Measurements from ENCODE around the gene NCAM1.

The NCAM1 gene

GRCh38 chr11:112968941-112969713 lies 7.9 kb downstream of the NCAM1 start:
- no peak for DNase-seq

DNA sequence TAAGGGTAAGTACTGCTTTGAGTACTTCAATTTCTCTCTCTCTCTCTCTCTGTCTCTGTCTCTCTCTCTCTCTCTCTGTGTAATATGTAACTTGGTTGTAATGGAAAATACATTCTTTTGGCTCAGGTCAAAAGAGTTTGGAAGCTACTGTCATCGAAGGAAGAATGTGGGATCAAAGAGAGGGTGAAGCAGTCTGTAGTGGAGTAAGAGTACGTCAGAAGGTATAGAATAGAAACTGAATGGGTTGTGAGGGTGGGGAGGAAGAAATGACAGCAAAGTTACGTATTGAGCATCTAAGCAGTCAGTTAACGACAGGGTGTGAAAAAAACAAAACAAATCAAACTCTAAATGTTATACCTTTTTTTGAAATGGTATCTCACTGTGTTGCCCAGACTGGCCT lies 10.0 kb downstream of the NCAM1 start:
- no peak for DNase-seq

GRCh38 chr11:112971827-112972226 lies 10.6 kb downstream of the NCAM1 start:
- no peak for DNase-seq

GRCh38 chr11:112972399-112973145 lies 11.4 kb downstream of the NCAM1 start:
- no peak for DNase-seq

DNA sequence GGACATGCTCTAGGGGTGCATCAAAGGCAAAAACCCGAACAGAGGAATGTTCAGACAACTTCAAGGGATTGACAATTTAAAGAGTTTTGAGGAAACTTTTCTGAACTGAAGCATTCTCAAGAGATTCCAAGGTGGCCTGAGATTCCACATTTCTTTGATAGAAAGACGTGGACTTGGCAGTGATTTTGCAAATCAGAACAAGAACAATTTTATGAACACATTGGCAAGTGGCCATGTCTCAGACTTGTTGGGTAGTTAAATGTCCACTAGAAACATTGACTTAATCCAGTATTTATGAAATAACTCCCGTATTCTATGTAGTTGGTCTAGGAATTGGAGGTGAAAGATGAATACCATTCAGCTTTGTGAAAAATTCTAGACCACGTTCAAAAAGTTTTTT lies 13.8 kb downstream of the NCAM1 start:
- DNase-seq = no peak

- no peak for DNase-seq
These were observed 14.3 kb downstream of the NCAM1 start for GRCh38 chr11:112975493-112975892.

DNA sequence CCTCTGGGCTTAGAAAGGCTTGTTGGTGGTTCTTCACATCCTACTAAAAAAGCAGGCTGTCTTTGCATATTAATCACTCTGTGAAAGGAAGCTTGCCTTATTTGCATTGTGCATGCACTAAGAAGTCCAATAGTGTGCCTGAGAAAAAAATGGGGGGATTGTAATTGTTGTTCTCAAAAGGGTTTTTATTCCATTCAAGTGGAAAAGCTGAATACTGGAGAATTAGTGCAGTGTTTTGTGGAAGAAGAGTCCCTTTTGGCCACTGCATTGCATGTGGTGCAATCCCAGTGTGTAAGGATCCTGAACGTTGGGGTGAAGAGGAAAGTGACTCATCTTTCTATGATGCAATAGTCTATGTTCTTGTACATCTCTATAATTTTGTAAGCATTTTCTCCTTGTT lies 16.5 kb downstream of the NCAM1 start:
- DNase-seq = no peak

- no peak for DNase-seq
These were observed 22.7 kb downstream of the NCAM1 start for GRCh38 chr11:112983887-112984286.

- no peak for DNase-seq
These were observed 28.0 kb downstream of the NCAM1 start for GRCh38 chr11:112989198-112989597.

DNA sequence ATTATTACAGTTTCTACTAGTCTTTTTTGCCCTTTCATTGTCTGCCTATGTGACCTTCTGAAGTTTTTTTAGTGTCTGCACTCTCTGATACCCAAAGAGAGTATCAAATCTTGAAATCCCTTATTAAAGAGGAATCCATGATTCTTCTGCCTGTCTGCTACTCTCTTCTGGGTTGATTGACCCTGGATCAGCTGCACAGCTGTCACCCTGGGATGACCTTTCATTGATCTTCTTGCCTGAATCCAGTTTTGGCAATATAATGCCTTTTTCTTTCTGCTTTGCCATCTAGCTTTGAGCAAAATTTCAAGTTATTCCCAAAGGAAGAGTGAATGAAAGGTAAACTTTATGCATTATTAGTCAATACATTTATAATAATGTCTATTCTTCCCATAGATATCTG lies 32.6 kb downstream of the NCAM1 start:
- DNase-seq = no peak

DNA sequence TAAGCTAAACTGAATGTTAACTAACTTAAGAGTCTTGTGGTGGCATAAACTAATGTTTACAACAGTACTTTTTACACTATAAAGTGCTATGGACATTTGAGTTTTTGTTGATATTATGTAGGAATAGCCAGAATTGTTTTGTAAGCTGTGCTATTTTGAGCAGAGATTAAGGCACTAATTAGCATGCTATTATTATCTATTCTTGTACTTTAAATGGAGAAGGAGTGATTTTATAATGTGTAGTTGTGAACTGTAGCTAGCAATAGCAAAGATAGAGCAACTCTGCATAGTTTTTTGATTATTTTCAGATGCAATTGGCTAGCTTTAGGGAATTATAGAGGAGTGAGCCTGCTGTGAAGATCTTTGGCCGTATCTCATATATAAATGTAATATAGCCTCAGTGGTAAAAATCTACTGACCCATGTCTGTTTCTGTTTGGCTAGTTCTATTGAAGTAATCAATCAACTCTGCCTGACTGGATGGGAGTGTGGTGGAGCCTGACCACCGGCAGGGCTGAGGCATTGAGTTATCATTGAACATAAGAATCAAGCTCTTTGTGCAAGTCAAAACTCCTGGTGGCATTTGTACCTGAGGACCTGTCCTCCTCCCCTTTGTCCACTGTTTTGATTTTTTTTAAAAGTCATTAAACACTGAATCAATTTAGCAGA lies 34.3 kb downstream of the NCAM1 start:
- no peak for DNase-seq

DNA sequence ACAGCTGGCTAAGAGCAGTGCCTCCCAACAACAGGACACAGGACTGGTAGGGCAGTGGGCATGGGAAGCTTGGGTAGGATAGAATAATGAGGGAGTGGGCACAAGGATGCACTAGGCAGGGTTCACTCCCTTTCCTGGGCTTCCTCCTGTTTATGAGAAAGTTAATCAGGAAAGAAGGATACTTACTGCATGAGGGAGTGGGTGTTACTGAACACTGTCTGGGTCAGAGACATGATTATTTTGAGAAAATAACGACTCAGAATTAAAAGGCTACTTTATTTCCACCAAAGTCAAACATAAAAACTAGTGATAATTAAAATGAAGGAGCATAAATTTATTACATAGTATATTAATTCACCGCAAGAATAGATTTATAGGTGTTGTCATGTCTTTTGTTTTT lies 35.8 kb downstream of the NCAM1 start:
- no peak for DNase-seq

DNA sequence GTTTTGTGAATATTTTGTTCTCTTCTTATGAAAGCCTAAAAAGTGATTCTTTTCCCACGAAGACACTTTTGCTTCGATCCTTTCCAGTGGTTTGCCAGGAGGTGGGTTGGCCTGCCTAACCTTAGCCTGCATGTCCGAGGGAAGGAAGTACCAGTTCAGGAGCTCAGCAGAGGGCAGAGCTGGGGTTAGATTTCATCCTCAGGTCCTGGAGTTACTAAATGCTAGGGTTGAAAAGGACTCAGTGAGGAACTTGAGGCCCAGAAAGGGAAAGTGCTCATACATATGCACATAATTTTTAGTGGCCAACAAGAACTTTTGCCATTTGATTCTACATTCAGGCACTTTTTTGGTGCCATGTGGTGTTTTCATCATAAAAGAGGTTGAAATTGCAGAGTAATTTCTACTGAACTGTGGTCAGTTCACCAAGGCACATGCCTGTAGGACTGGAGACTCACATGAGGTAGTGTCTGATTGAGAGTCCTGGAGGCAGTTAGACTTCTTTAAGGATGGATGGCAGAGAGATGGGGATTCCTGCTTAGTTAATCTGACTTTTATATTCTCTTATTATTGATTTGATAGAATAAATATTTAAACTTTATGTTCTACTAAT lies 36.7 kb downstream of the NCAM1 start:
- DNase-seq = no peak

- DNase-seq = no peak
These were observed 38.3 kb downstream of the NCAM1 start for GRCh38 chr11:112999520-112999919.

GRCh38 chr11:113001709-113002108 lies 40.5 kb downstream of the NCAM1 start:
- no peak for DNase-seq

DNA sequence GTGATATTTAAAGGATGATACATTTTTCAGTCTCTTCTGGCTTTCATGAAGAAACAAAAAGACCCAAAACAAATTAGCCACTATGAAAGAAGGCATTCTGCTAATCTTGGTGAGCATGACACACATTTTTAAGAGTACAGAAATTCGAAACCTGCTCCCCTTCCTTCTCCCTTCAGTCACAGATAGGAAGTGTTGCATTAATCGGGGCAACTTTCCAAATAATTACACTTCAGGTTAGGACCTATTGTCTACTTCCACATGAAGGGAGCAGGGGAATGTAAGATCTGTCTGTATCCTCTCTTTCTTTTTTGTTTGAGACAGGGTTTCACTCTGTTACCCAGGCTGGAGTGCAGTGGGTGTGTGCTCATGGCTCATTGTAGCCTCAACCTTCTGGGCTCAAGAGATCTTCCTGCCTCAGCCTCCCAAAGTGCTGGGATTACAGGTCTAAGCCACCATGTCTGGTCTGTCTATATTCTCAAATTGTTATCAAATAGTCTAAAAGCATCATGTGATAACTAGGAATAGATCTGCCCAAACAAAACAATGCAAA lies 45.8 kb downstream of the NCAM1 start:
- no peak for DNase-seq

DNA sequence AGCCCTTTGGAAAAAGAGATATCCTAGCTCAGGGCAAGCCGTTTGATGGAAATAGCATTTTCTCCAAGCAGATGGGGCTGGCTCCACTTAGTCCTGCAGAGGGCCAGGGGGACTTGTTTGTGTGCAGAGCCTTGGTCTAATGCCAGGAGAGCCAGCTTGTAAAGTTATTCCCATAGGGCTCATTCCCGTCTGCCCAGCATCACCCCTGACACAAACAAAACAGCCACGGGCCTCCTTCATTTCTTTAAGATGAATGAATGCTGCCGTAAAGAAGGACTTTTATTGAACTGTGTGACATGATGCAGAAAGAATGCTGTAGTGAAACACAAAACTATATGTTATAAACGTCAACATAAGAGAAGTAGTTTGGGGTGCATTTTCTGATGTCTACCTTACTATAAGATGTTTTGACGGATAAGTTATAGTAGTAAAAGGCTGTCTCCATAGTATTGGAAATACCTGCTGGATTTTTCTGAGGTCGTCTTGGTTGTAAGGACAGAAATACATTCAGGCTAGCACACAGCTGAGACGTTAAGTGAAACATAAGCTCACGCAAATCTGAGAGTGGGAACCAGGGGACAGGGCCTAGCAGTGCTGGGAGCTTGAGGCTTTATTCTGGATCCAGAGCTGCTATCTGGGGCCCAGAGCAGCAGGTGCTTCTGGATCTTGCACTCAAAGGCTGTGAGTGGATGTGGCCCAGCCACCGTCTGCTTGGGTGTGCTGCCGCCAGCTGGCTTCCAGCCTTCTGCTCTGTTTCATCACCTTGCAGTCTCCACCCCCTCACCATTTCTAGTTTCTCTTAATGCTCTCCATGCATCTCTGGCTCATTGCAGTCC lies 53.3 kb downstream of the NCAM1 start:
- DNase-seq = no peak

DNA sequence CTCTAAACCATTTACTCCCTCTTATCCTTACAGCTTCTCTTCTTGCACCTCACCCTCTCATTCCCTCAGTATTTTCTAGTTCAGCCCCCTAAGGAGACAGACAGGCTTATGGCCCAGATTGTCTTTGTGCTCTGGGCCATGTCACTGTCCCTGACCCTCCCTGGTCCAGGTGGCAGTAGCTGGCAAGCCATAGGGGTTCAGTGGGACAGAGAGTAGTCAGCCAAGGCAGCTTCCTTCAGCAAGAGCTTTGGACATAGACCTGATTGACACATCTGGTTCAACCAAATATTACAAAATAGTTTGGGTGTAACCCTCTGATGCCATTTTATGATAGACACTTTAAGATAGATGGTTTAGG lies 53.9 kb downstream of the NCAM1 start:
- DNase-seq = no peak

- no peak for DNase-seq
These were observed 55.7 kb downstream of the NCAM1 start for GRCh38 chr11:113016905-113017304.

- no peak for DNase-seq
These were observed 57.7 kb downstream of the NCAM1 start for GRCh38 chr11:113018913-113019312.

DNA sequence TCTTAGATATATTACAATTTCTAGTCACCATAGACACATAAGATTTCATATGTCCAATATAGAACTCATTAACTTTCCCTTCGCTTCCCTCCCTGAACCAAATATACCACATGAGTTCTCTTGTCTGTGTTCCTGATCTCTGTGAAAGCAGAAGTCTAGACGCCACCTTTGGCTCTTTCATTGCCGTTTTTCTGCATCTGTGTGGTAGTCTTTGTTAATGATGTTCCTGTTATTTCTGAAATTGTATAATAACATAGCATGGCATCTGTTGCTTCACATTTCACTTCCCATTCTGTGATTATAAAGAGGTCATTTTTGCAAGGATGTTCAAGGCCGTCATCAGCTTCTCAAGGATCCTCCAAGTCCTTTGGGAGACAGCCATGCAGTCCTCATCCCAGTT lies 58.5 kb downstream of the NCAM1 start:
- no peak for DNase-seq

DNA sequence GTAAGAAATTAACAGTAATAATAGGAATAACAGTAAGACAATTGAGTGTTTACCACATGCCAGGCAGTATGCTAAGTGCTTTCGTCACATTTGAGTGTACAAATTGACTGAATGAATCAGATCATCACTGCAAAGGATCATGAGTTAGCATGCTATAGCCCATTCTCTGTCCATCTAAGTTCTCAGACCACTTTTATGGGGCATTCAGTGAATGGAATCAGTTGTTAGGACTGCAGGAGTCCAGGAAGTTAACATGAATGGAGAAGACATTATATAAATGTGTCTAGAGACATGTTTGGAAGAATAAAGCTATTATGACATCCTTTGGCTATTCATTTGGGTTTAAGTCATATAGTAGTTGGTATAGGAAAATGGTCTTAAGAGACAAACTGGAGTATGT lies 59.9 kb downstream of the NCAM1 start:
- DNase-seq = no peak

Measured in 8988T (cell line).